Liver (tissue), 9 donors: Measurements from ENCODE around the gene MICU2. TPM values are rescaled to one million over a fixed set of nuclear protein-coding genes. Genes with fewer than 3 reads are reported as not detected.
"Not testable (repeated sequence)": the region's sequence is repeated elsewhere in the genome, so short reads cannot be mapped to it uniquely, and the experiment has no call there.

ENCODE experiments used
- DNase-seq: peaks from one replicate; pipeline ENCODE4 v3.0.0-alpha.2; 2017; ENCODE audit warnings: low spot score
- H3K27ac ChIP-seq, 2 donors: one replicate each; pipeline ENCODE4 v1.7.0; 2013; ENCODE audit warnings: inconsistent platforms in 2 of 2, low read length in 2 of 2, control low read depth in 1 of 2, low read depth in 1 of 2, mild to moderate bottlenecking in 1 of 2
- H3K27me3 ChIP-seq, 4 donors: one replicate each; pipeline versions ENCODE4 v1.6.1 to v1.7.0; 2013; ENCODE audit warnings: low read length in 3 of 4, inconsistent platforms in 1 of 4, mild to moderate bottlenecking in 1 of 4, moderate library complexity in 1 of 4; ENCODE audit not compliant: control insufficient read depth in 4 of 4, insufficient read depth in 4 of 4
- H3K36me3 ChIP-seq, 4 donors: one replicate each; pipeline versions ENCODE4 v1.6.1 to v1.7.0; 2013; ENCODE audit warnings: low read length in 3 of 4, mild to moderate bottlenecking in 3 of 4, low read depth in 1 of 4, moderate library complexity in 1 of 4; ENCODE audit not compliant: control insufficient read depth in 4 of 4, insufficient read depth in 3 of 4
- H3K4me1 ChIP-seq, 4 donors: one replicate each; pipeline versions ENCODE4 v1.6.1 to v1.7.0; 2013; ENCODE audit warnings: low read length in 3 of 4, mild to moderate bottlenecking in 3 of 4, moderate library complexity in 1 of 4; ENCODE audit not compliant: control insufficient read depth in 4 of 4, insufficient read depth in 4 of 4
- H3K4me3 ChIP-seq, 3 donors: one replicate each; pipeline versions ENCODE4 v1.6.1 to v1.7.0; 2013; ENCODE audit warnings: low read length in 3 of 3, control low read depth in 1 of 3, low read depth in 1 of 3, mild to moderate bottlenecking in 1 of 3
- H3K9ac ChIP-seq, 2 donors: one replicate each; pipeline ENCODE4 v1.7.0; 2013; ENCODE audit warnings: low read length in 2 of 2, mild to moderate bottlenecking in 2 of 2, moderate library complexity in 2 of 2, control low read depth in 1 of 2, low read depth in 1 of 2
- H3K9me3 ChIP-seq, 4 donors: one replicate each; pipeline versions ENCODE4 v1.6.1 to v1.7.0; 2013; ENCODE audit warnings: low read length in 3 of 4; ENCODE audit not compliant: control insufficient read depth in 4 of 4
- CTCF ChIP-seq: fragments of 150-350 bp; IDR thresholded peaks from 2 replicates; pipeline ENCODE4 v1.5.1; 2017; ENCODE audit warnings: improper control_type of control experiment, low read depth, low read length; ENCODE audit not compliant: missing input control
- EGR1 ChIP-seq, 2 donors: IDR thresholded peaks; 2 replicates each; pipeline ENCODE4 v1.6.1; 2016 to 2018; ENCODE audit warnings: antibody characterized with exemption in 2 of 2, low read depth in 2 of 2
- FOXA1 ChIP-seq: IDR thresholded peaks from 2 replicates; pipeline ENCODE4 v1.6.1; 2016; ENCODE audit warnings: antibody characterized with exemption
- GABPA ChIP-seq, 2 donors: IDR thresholded peaks in 1 of 2; conservative IDR thresholded peaks in 1 of 2; 2 replicates each; pipeline ENCODE4 v1.6.1; 2016; ENCODE audit warnings: antibody characterized with exemption in 2 of 2, mild to moderate bottlenecking in 1 of 2, moderate library complexity in 1 of 2
- HNF4A ChIP-seq, 2 donors: conservative IDR thresholded peaks; 2 replicates each; pipeline ENCODE4 v1.6.1; 2016; ENCODE audit warnings: antibody characterized with exemption in 2 of 2, mild to moderate bottlenecking in 2 of 2
- HNF4G ChIP-seq: IDR thresholded peaks from 2 replicates; pipeline ENCODE4 v1.6.1; 2016; ENCODE audit warnings: antibody characterized with exemption
- JUND ChIP-seq, 2 donors: IDR thresholded peaks; 2 replicates each; pipeline ENCODE4 v1.6.1; 2016; ENCODE audit warnings: antibody characterized with exemption in 2 of 2
- MAX ChIP-seq: IDR thresholded peaks from 2 replicates; pipeline ENCODE4 v1.6.1; 2016; ENCODE audit warnings: antibody characterized with exemption
- NR2F2 ChIP-seq: IDR thresholded peaks from 2 replicates; pipeline ENCODE4 v1.6.1; 2016; ENCODE audit warnings: antibody characterized with exemption
- RAD21 ChIP-seq, 2 donors: IDR thresholded peaks; 2 replicates each; pipeline ENCODE4 v1.6.1; 2016; ENCODE audit warnings: antibody characterized with exemption in 2 of 2, mild to moderate bottlenecking in 2 of 2
- REST ChIP-seq: IDR thresholded peaks from 2 replicates; pipeline ENCODE4 v1.6.1; 2016; ENCODE audit warnings: antibody characterized with exemption, mild to moderate bottlenecking
- SP1 ChIP-seq: IDR thresholded peaks from 2 replicates; pipeline ENCODE4 v1.6.1; 2018; ENCODE audit warnings: antibody characterized with exemption, mild to moderate bottlenecking
- TAF1 ChIP-seq: conservative IDR thresholded peaks from 2 replicates; pipeline ENCODE4 v1.6.1; 2016; ENCODE audit warnings: antibody characterized with exemption, mild to moderate bottlenecking
- WGBS: extraction: QIAGEN DNeasy Blood & Tissue Kit; methylation state at CpG from one replicate; pipeline ENCODE4 v1.1.7; 2013; 5-methylcytosine and 5-hydroxymethylcytosine counted together
- polyA plus RNA-seq, 2 donors: library from polyadenylated mRNA; stranded (reverse) in 1 of 2; unstranded in 1 of 2; fragments of 200-250 nt in 1 of 2; fragments of >200 nt in 1 of 2; fragmentation: Nextera tagmentation in 1 of 2; extraction: Ambion mirVana in 1 of 2; gene quantifications; one replicate each; pipeline versions ENCODE4 v1.2.1 to v1.2.3, GENCODE V29; 2013 to 2015
- total RNA-seq, 2 donors: library from RNA; depleted of rRNA; stranded (reverse); fragments of >200 nt; gene quantifications; one replicate each; pipeline ENCODE4 v1.2.3, GENCODE V29; 2014
- TF ChIP-seq, protein P1 (sequence below): IDR thresholded peaks from 2 replicates; pipeline ENCODE4 v1.6.1; 2016; ENCODE audit warnings: antibody characterized with exemption
- donor health status: healthy.
- donor health status: healthy.
- donor health status: healthy.
- donor health status: healthy.
- donor health status: healthy.

MICU2 gene
- total and polyA plus RNA-seq, 4 donors: 19.4 to 42.9 (median 24.8) TPM

DNA sequence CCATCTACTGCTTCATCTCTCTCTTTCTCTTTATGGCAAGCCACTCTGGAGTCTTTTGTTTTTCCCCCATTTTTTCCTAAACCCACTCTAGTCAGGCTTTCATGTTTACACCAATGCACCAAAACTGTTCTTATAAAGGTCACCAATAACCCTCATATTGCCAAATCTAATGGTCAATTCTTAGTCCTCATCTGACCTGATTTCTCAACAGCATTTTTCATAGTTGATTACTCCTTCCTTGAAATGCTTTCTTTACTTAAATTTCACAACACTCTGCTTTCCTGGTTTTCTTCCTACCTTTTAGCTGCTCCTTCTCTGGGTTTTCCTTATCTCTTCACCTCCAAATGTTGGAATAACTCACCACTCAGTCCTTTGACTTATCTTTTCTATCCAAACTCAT, 47.9 kb downstream of the MICU2 start:
- Histone ChIP-seq H3K27ac (no peak overlapping the region), H3K36me3 (peaks cover 0 to 2% (median 0%) of the 10 kb centered on the region in 4 donors), H3K4me3 (no peak overlapping the region), H3K9ac (no peak overlapping the region), H3K27me3 (no peaks in the 10 kb centered on the region), H3K4me1 (no peaks in the 10 kb centered on the region), H3K9me3 (no peaks in the 10 kb centered on the region)
- TF ChIP-seq, protein P1, sequence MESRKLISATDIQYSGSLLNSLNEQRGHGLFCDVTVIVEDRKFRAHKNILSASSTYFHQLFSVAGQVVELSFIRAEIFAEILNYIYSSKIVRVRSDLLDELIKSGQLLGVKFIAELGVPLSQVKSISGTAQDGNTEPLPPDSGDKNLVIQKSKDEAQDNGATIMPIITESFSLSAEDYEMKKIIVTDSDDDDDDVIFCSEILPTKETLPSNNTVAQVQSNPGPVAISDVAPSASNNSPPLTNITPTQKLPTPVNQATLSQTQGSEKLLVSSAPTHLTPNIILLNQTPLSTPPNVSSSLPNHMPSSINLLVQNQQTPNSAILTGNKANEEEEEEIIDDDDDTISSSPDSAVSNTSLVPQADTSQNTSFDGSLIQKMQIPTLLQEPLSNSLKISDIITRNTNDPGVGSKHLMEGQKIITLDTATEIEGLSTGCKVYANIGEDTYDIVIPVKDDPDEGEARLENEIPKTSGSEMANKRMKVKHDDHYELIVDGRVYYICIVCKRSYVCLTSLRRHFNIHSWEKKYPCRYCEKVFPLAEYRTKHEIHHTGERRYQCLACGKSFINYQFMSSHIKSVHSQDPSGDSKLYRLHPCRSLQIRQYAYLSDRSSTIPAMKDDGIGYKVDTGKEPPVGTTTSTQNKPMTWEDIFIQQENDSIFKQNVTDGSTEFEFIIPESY: no peak
- TF ChIP-seq NR2F2 (no peak), TAF1 (no peak), REST (no peak), FOXA1 (no peak), JUND (IDR thresholded peaks at IDR 0.05) (no peak), CTCF (no peak), GABPA (IDR thresholded peaks at IDR 0.05 in 1 of 2, conservative IDR thresholded peaks at IDR 0.05 in 1 of 2) (no peak), MAX (no peak), HNF4A (conservative IDR thresholded peaks at IDR 0.05) (no peak), EGR1 (IDR thresholded peaks at IDR 0.05; ENCODE audit: low read depth in 2 of 2) (no peak), HNF4G (no peak), SP1 (no peak), RAD21 (IDR thresholded peaks at IDR 0.05) (no peak)
- no peak for DNase-seq

DNA sequence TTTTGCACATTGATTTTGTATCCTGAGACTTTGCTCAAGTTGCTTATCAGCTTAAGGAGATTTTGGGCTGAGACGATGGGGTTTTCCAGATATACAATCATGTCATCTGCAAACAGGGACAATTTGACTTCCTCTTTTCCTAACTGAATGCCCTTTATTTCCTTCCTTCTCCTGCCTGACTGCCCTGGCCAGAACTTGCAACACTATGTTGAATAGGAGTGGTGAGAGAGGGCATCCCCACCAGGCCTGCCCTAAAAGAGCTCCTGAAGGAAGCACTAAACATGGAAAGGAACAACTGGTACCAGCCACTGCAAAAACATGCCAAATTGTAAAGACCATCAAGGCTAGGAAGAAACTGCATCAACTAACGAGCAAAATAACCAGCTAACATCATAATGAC, 50.7 kb downstream of the MICU2 start:
- not testable (repeated sequence) for DNase-seq, H3K36me3 ChIP-seq, H3K9ac ChIP-seq, H3K4me3 ChIP-seq, H3K4me1 ChIP-seq, H3K27ac ChIP-seq, H3K9me3 ChIP-seq, H3K27me3 ChIP-seq
- 71% methylated on average over 1 of the region's 2 CpGs for WGBS
